Dedifferentiated amniotic fluid mesenchymal stem cell (primary cell): ENCODE data around the gene CFAP99.

ENCODE experiments used
- DNase-seq: peaks from one replicate; pipeline ENCODE4 v3.0.0-alpha.2; 2016; ENCODE audit errors: extremely low spot score

Gene CFAP99

GRCh38 chr4:2390784-2391421 is 27.9 kb upstream of the CFAP99 start:
- DNase-seq, result no peak

- no peak for DNase-seq
These were observed 25.1 kb upstream of the CFAP99 start for GRCh38 chr4:2393353-2394270.

- no peak for DNase-seq
These were observed 24.2 kb upstream of the CFAP99 start for GRCh38 chr4:2394528-2394927.

- DNase-seq, result no peak
These were observed 23.7 kb upstream of the CFAP99 start for GRCh38 chr4:2395038-2395437.

- DNase-seq, result no peak
These were observed 23.2 kb upstream of the CFAP99 start for GRCh38 chr4:2395584-2395983.

- DNase-seq, result no peak
These were observed 21.9 kb upstream of the CFAP99 start for GRCh38 chr4:2396781-2397368.

- no peak for DNase-seq
These were observed 21.0 kb upstream of the CFAP99 start for GRCh38 chr4:2397596-2398379.

GRCh38 chr4:2399216-2399615 is 19.5 kb upstream of the CFAP99 start:
- DNase-seq, result no peak

- DNase-seq, result no peak
These were observed 19.0 kb upstream of the CFAP99 start for GRCh38 chr4:2399631-2400190.

- no peak for DNase-seq
These were observed 17.7 kb upstream of the CFAP99 start for GRCh38 chr4:2400841-2401609.

GRCh38 chr4:2401610-2401983 is 17.2 kb upstream of the CFAP99 start:
- DNase-seq, result no peak

GRCh38 chr4:2402048-2402842 is 16.5 kb upstream of the CFAP99 start:
- DNase-seq, result no peak

- DNase-seq, result no peak
These were observed 15.8 kb upstream of the CFAP99 start for GRCh38 chr4:2402941-2403340.

- no peak for DNase-seq
These were observed 12.3 kb upstream of the CFAP99 start for GRCh38 chr4:2406406-2406805.

GRCh38 chr4:2406920-2407319 is 11.8 kb upstream of the CFAP99 start:
- no peak for DNase-seq

- DNase-seq, result no peak
These were observed 10.8 kb upstream of the CFAP99 start for GRCh38 chr4:2407991-2408342.

- no peak for DNase-seq
These were observed 10.3 kb upstream of the CFAP99 start for GRCh38 chr4:2408401-2408958.

- no peak for DNase-seq
These were observed 9.8 kb upstream of the CFAP99 start for GRCh38 chr4:2408976-2409375.

- no peak for DNase-seq
These were observed 9.4 kb upstream of the CFAP99 start for GRCh38 chr4:2409381-2409783.
